SK-N-MC (cell line): ENCODE data around the gene ITGAV.

ENCODE experiments used
- DNase-seq: peaks from one replicate; pipeline ENCODE4 v3.0.0-alpha.2; 2011; ENCODE audit warnings: low read depth, low spot score
- H3K27ac ChIP-seq: fragments of 200-600 bp; sonication (generic); 2 replicates; pipeline ENCODE4 v1.5.1; 2016; ENCODE audit warnings: mixed run types
- H3K36me3 ChIP-seq: fragments of 200-600 bp; sonication (generic); 2 replicates; pipeline ENCODE4 v1.6.1; 2017; ENCODE audit warnings: antibody characterized with exemption, low read length, mixed read lengths; ENCODE audit not compliant: insufficient read depth
- H3K4me3 ChIP-seq: fragments of 200-600 bp; sonication (generic); 2 replicates; pipeline ENCODE4 v1.5.1; 2016
- H3K9ac ChIP-seq: fragments of 200-600 bp; sonication (generic); 2 replicates; pipeline ENCODE4 v1.8.0; 2017; ENCODE audit warnings: mixed run types, mixed read lengths; ENCODE audit not compliant: insufficient read length
- H3K9me3 ChIP-seq: fragments of 200-600 bp; sonication (generic); 2 replicates; pipeline ENCODE4 v1.6.1; 2017; ENCODE audit warnings: low read depth, mild to moderate bottlenecking, antibody characterized with exemption, low read length, moderate library complexity, mixed read lengths
- EZH2 ChIP-seq: fragments of 200-600 bp; sonication (generic); IDR thresholded peaks from one replicate; pipeline ENCODE4 v1.6.1; 2017; ENCODE audit warnings: antibody characterized with exemption
- FOXP2 ChIP-seq: optimal IDR thresholded peaks from 2 replicates; pipeline ENCODE3; 2011; ENCODE audit warnings: mild to moderate bottlenecking, moderate library complexity; ENCODE audit not compliant: insufficient read depth; ENCODE audit errors: extremely low read length, control extremely low read depth
- POLR2AphosphoS5 ChIP-seq: IDR thresholded peaks from 2 replicates; pipeline ENCODE4 v1.6.1; 2012; ENCODE audit warnings: mild to moderate bottlenecking, low read depth, low read length, borderline replicate concordance

Gene ITGAV

DNA sequence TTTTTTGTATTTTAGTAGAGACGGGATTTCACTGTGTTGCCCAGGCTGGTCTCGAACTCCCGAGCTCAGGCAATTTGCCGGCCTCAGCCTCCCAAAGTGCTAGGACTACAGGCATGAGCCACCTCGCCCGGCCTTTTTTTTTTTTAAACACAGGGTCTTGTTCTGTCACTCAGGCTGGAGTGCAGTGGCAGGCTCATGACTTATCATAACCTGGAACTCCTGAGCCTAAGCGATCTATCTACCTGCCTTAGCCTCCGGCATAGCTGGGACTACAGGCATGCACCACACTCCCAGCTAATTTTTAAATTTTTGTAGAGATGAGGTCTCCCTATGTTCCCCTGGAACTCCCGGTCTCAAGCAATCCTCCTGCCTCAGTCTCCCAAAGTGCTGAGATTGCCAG lies 1.4 kb upstream of the ITGAV start:
- Histone ChIP-seq H3K9ac (no peak overlapping the region), H3K9me3 (no peaks in the 10 kb centered on the region), H3K4me3 (no peak overlapping the region), H3K36me3 (no peaks in the 10 kb centered on the region), H3K27ac (no peak overlapping the region)
- no peak for DNase-seq
- TF ChIP-seq POLR2AphosphoS5: no peak
- no peak for TF ChIP-seq EZH2

DNA sequence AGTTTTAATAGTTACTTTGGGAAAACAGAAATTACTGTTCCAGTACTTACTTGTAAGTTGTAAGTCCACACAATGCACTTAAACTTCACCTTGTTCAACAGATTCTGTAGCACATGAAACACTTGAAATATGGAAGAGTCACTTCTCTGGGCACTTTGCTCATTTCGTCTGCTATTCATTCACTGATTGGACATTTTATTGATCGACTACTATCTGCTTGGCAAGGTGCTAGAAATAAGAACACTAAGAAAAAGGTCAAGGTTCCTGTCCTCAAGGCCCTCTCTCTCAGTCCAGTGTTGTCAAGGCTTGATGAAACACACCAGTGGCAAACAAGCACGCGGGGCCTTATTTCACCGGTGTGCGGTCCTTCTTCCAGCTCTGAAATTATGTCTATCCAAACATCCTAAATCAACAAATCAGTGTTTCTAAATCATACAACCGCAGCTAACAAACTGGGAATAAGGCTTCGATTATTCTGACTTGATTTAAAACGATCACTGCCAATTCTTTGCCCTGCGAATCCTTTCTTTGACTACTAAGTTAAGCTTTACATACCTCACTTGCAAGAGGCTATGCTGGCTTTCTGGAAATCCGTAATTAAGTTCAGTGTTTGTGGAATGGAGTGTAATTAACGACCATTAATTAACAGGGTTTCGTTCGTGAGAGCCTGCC lies 780 bp upstream of the ITGAV start:
- H3K4me3 ChIP-seq: peak overlapping the region; percentile 85
- H3K36me3 ChIP-seq: no peaks in the 10 kb centered on the region
- 0 out of 2 replicates have a peak overlapping the region, but pooled peaks have one; percentile 19 for H3K27ac ChIP-seq
- no peak for DNase-seq
- no peaks in the 10 kb centered on the region for H3K9me3 ChIP-seq
- TF ChIP-seq POLR2AphosphoS5 (no peak), EZH2 (no peak), FOXP2 (no peak)
- peak overlapping the region; percentile 79 for H3K9ac ChIP-seq

DNA sequence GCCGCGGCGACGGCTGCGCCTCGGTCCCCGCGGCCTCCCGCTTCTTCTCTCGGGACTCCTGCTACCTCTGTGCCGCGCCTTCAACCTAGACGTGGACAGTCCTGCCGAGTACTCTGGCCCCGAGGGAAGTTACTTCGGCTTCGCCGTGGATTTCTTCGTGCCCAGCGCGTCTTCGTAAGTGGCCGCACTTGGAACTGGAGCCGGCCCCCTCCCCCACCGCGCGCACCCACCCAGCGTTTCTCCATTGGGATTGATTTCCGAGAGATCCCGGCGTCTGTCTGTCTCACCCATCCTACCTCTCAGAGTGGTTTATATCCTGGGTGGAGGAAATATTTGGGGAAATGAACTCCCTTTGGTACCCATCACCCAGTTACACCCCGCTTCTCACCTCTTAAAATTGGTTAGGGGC lies 498 bp downstream of the ITGAV start:
- no peak for TF ChIP-seq FOXP2
- no peak for TF ChIP-seq POLR2AphosphoS5
- peak overlapping the region; percentile 85 for H3K4me3 ChIP-seq
- no peak for DNase-seq
- H3K9me3 ChIP-seq: no peaks in the 10 kb centered on the region
- peak overlapping the region; percentile 79 for H3K9ac ChIP-seq
- no peaks in the 10 kb centered on the region for H3K36me3 ChIP-seq
- no peak overlapping the region for H3K27ac ChIP-seq

DNA sequence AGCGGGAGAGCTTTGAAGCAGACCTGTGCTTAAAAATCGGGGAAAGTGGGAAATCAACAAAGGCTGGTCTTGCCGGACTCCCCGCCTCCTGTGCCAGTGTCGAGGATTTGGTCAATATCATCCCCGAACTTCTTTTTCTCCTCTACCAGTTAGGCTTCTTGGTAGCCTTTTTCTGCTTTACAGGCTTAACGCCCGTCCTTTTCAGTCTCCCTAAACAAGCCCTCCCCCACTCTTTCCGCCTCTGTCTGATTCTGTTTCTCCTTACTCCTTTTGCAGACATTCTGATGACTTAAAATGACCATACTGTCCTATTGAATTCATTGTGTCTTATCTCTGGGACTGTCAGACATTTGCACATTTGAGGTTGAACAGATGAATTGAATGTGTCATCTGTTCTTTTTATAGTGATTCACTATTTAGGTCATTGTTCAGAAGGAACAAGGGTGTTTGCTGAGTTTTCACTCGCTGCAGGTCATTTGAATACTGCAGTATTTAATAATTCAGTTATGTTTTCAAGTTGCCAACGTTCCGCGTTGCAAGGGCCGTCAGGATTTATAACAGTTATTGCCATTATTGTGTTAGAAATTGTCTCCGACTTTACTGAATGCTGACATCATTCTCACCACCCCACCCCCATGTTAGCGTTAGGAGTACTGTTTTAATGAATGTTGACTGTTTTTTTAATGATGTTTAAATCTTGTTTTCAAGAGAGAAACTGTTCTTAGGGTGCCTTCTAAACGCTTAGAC lies 1.1 kb downstream of the ITGAV start:
- Histone ChIP-seq H3K27ac (no peak overlapping the region), H3K9me3 (no peaks in the 10 kb centered on the region), H3K9ac (peak overlapping the region; percentile 79), H3K4me3 (peak overlapping the region; percentile 85), H3K36me3 (no peaks in the 10 kb centered on the region)
- TF ChIP-seq FOXP2 (no peak), POLR2AphosphoS5 (no peak), EZH2 (no peak)
- DNase-seq: peak; percentile 18

DNA sequence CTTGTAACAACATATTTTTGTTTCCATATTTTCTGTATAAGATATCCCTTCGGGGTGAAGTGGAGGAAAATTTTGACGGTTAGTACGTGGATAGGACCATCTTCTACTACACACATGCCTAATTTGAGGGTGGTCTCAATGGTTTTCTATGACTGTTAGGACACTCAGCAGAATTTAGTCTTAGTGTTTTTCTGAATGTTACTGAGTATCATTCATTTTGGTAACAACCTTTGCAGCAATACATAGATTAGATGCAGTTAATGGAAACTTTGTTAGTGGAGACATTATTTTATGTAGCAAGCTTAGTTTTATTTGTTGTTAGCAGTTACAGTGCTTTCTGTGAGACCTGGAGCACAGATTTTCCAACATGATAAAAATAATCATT lies 1.6 kb downstream of the ITGAV start:
- Histone ChIP-seq H3K36me3 (no peaks in the 10 kb centered on the region), H3K9ac (peak overlapping the region; percentile 79), H3K27ac (no peak overlapping the region), H3K4me3 (peak overlapping the region; percentile 85), H3K9me3 (no peaks in the 10 kb centered on the region)
- TF ChIP-seq EZH2 (no peak), POLR2AphosphoS5 (no peak), FOXP2 (no peak)
- DNase-seq: no peak

DNA sequence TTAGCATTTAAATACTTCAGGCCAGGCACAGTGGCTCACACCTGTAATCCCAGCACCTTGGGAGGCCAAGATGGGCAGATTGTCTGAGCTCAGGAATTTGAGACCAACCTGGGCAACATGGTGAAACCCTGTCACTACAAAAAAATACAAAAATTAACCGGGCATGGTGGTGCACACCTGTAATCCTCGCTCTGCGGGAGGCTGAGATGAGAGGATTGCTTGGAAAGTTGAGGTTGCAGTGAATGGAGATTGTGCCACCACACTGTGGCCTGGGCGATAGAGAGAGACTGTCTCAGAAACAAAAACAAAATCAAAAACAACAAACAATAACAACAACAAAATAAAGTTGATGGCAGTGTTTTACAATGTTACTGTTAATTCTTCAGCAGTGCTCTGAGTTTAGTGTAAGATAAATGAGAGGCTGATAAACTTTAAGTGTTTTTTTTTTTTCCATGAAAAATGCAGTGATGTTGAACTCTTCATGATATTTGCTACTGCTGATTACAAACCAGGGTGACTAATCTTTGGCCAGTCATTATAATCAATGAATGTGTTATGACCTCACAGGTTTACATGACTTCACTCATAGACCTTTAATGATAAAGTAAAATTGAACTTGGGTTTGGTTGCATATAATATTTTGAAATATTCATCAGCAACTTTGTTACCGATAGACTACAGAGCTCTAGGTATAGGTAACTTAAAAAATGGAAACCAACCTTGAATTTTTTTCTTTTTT lies 2.5 kb downstream of the ITGAV start:
- DNase-seq: no peak
- H3K36me3 ChIP-seq: no peaks in the 10 kb centered on the region
- TF ChIP-seq FOXP2 (no peak), POLR2AphosphoS5 (no peak), EZH2 (no peak)
- H3K4me3 ChIP-seq: peak overlapping the region; percentile 6; the same call in 1 of the 2 replicates
- H3K9me3 ChIP-seq: no peaks in the 10 kb centered on the region
- H3K9ac ChIP-seq: no peak overlapping the region
- H3K27ac ChIP-seq: no peak overlapping the region

DNA sequence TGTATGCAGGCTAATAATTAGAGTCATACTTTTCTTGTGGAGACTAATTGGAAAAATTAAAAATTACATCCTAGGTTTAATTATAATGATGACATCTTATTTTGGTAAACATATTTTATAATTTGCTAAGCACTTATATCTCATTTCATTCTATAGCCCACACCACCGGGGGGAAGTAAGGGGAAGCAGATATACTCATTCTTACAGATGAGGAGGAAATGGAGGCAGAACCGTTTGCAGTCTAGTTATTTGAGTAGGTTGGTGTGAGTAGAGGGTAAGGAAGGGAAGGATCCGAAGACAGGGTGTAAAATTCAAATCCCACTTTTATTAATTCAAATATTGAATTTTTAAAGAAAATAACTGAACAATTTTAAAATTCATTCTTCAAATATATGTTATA lies 3.7 kb downstream of the ITGAV start:
- no peak overlapping the region for H3K9ac ChIP-seq
- no peaks in the 10 kb centered on the region for H3K9me3 ChIP-seq
- no peak overlapping the region for H3K27ac ChIP-seq
- DNase-seq: no peak
- TF ChIP-seq FOXP2: no peak
- no peak for TF ChIP-seq POLR2AphosphoS5
- TF ChIP-seq EZH2: no peak
- no peak overlapping the region for H3K4me3 ChIP-seq
- H3K36me3 ChIP-seq: no peaks in the 10 kb centered on the region

DNA sequence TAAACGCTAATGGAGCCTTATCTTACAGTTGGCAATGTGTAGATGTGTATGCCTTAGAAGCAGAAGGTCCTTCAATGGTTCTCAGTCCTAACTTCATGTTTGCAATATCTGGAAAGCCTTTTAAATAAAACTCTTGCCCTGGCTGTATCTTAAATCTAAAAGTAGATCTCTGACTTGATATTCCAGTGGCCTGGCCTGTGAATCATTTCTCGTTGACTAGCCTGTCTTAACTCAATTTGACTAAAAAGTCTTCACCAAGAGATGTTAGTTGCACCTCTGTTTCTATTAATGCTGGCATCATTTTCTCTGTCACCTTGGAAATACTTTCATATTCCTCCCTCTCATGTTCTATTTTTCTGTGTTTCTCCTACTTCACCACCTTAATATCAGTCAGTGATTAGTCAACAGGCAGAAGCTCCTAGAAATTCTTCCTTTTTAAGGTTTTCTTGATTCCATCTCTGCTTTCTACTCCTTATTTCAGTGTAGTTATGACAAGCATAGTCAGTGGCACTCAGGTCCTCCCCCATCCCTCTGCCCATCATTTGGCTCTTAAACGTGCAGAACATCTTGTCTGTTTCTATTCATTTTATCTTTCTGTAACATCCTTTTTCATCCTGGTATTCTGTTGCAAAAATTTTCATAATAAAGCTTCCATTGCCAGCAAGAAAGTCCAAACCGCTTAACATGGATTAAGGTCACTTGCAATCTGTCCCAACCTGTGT lies 4.3 kb downstream of the ITGAV start:
- no peak overlapping the region for H3K4me3 ChIP-seq
- DNase-seq: no peak
- no peaks in the 10 kb centered on the region for H3K9me3 ChIP-seq
- no peak overlapping the region for H3K9ac ChIP-seq
- TF ChIP-seq FOXP2 (no peak), EZH2 (no peak), POLR2AphosphoS5 (no peak)
- no peak overlapping the region for H3K27ac ChIP-seq
- no peaks in the 10 kb centered on the region for H3K36me3 ChIP-seq
